Measurements from ENCODE around the gene ITGAL. TPM values are rescaled to one million over a fixed set of nuclear protein-coding genes. Genes with fewer than 3 reads are reported as not detected.

Gene ITGAL
- total RNA-seq (2014; rRNA removed; shearing (Covaris generic)): 0.03 and 0.11 TPM in 2 replicates

GRCh38 chr16:30472328-30472942 is at the start of gene ITGAL:
ITGAL (plus strand) TSS chr16:30472742; CDS start chr16:30472838, 96 bp downstream.
- peak; percentile 10 for DNase-seq
- H3K36me3 ChIP-seq (replicated peaks; ENCODE audit: control insufficient read depth, insufficient read depth, low read length): no peaks in the 10 kb centered on the region
- H3K27me3 ChIP-seq (ENCODE audit: control insufficient read depth, insufficient read depth, low read length): no peaks in the 10 kb centered on the region
- H3K4me3 ChIP-seq (ENCODE audit: insufficient read depth, low read depth, low read length): no peak within 1 kb of the TSS

GRCh38 chr16:30428055-30428454 is 44.5 kb upstream of the ITGAL start:
- no peak for DNase-seq
- peaks cover 18% of the 10 kb centered on the region for H3K36me3 ChIP-seq (replicated peaks; ENCODE audit: control insufficient read depth, insufficient read depth, low read length)
- H3K4me3 ChIP-seq (ENCODE audit: insufficient read depth, low read depth, low read length): no peak overlapping the region
- no peaks in the 10 kb centered on the region for H3K27me3 ChIP-seq (ENCODE audit: control insufficient read depth, insufficient read depth, low read length)

GRCh38 chr16:30429418-30429677 is 43.2 kb upstream of the ITGAL start:
- Histone ChIP-seq H3K27me3 (ENCODE audit: control insufficient read depth, insufficient read depth, low read length) (no peaks in the 10 kb centered on the region), H3K4me3 (ENCODE audit: insufficient read depth, low read depth, low read length) (peak overlapping the region; percentile 98), H3K36me3 (replicated peaks; ENCODE audit: control insufficient read depth, insufficient read depth, low read length) (peaks cover 10% of the 10 kb centered on the region)
- no peak for DNase-seq

- Histone ChIP-seq H3K4me3 (ENCODE audit: insufficient read depth, low read depth, low read length) (peak within 1 kb of the TSS; percentile 98), H3K27me3 (ENCODE audit: control insufficient read depth, insufficient read depth, low read length) (no peaks in the 10 kb centered on the region), H3K36me3 (replicated peaks; ENCODE audit: control insufficient read depth, insufficient read depth, low read length) (peaks cover 10% of the 10 kb centered on the region)
- peak; percentile 97 for DNase-seq
Observed at GRCh38 chr16:30429678-30430427, 42.7 kb upstream of the ITGAL start, which contains the start of gene DCTPP1. DCTPP1 (minus strand) TSS chr16:30430030; CDS start chr16:30429980, 50 bp downstream.

GRCh38 chr16:30430428-30430970 is 42.0 kb upstream of the ITGAL start:
- peak overlapping the region; percentile 0; the same call in 1 of the 2 replicates for H3K4me3 ChIP-seq (ENCODE audit: insufficient read depth, low read depth, low read length)
- no peak for DNase-seq
- H3K36me3 ChIP-seq (replicated peaks; ENCODE audit: control insufficient read depth, insufficient read depth, low read length): peaks cover 10% of the 10 kb centered on the region
- no peaks in the 10 kb centered on the region for H3K27me3 ChIP-seq (ENCODE audit: control insufficient read depth, insufficient read depth, low read length)

- H3K4me3 ChIP-seq (ENCODE audit: insufficient read depth, low read depth, low read length): no peak overlapping the region
- no peaks in the 10 kb centered on the region for H3K27me3 ChIP-seq (ENCODE audit: control insufficient read depth, insufficient read depth, low read length)
- no peak for DNase-seq
- H3K36me3 ChIP-seq (replicated peaks; ENCODE audit: control insufficient read depth, insufficient read depth, low read length): no peaks in the 10 kb centered on the region
Observed at GRCh38 chr16:30434852-30435251, 37.7 kb upstream of the ITGAL start.

GRCh38 chr16:30437511-30438046 is 35.0 kb upstream of the ITGAL start:
- no peaks in the 10 kb centered on the region for H3K27me3 ChIP-seq (ENCODE audit: control insufficient read depth, insufficient read depth, low read length)
- no peak for DNase-seq
- no peaks in the 10 kb centered on the region for H3K36me3 ChIP-seq (replicated peaks; ENCODE audit: control insufficient read depth, insufficient read depth, low read length)
- H3K4me3 ChIP-seq (ENCODE audit: insufficient read depth, low read depth, low read length): no peak overlapping the region

GRCh38 chr16:30438835-30439234 is 33.7 kb upstream of the ITGAL start:
- Histone ChIP-seq H3K36me3 (replicated peaks; ENCODE audit: control insufficient read depth, insufficient read depth, low read length) (no peaks in the 10 kb centered on the region), H3K27me3 (ENCODE audit: control insufficient read depth, insufficient read depth, low read length) (no peaks in the 10 kb centered on the region), H3K4me3 (ENCODE audit: insufficient read depth, low read depth, low read length) (no peak overlapping the region)
- DNase-seq: no peak

GRCh38 chr16:30439720-30440348 is 32.7 kb upstream of the ITGAL start:
- no peaks in the 10 kb centered on the region for H3K27me3 ChIP-seq (ENCODE audit: control insufficient read depth, insufficient read depth, low read length)
- DNase-seq: no peak
- H3K36me3 ChIP-seq (replicated peaks; ENCODE audit: control insufficient read depth, insufficient read depth, low read length): no peaks in the 10 kb centered on the region
- H3K4me3 ChIP-seq (ENCODE audit: insufficient read depth, low read depth, low read length): no peak overlapping the region

GRCh38 chr16:30443631-30444030 is 28.9 kb upstream of the ITGAL start:
- Histone ChIP-seq H3K36me3 (replicated peaks; ENCODE audit: control insufficient read depth, insufficient read depth, low read length) (no peaks in the 10 kb centered on the region), H3K27me3 (ENCODE audit: control insufficient read depth, insufficient read depth, low read length) (no peaks in the 10 kb centered on the region), H3K4me3 (ENCODE audit: insufficient read depth, low read depth, low read length) (no peak overlapping the region)
- DNase-seq: no peak

- Histone ChIP-seq H3K4me3 (ENCODE audit: insufficient read depth, low read depth, low read length) (peak overlapping the region; percentile 77), H3K36me3 (replicated peaks; ENCODE audit: control insufficient read depth, insufficient read depth, low read length) (no peaks in the 10 kb centered on the region), H3K27me3 (ENCODE audit: control insufficient read depth, insufficient read depth, low read length) (no peaks in the 10 kb centered on the region)
- no peak for DNase-seq
Observed at GRCh38 chr16:30444231-30445148, 28.1 kb upstream of the ITGAL start.

- DNase-seq: no peak
- H3K4me3 ChIP-seq (ENCODE audit: insufficient read depth, low read depth, low read length): peak overlapping the region; percentile 77
- H3K27me3 ChIP-seq (ENCODE audit: control insufficient read depth, insufficient read depth, low read length): no peaks in the 10 kb centered on the region
- H3K36me3 ChIP-seq (replicated peaks; ENCODE audit: control insufficient read depth, insufficient read depth, low read length): no peaks in the 10 kb centered on the region
Observed at GRCh38 chr16:30445149-30445407, 27.5 kb upstream of the ITGAL start.

GRCh38 chr16:30445408-30446202 is 26.9 kb upstream of the ITGAL start, which contains the start of gene SEPHS2:
SEPHS2 (minus strand) TSS chr16:30445874; CDS start chr16:30445727, 147 bp downstream.
- H3K36me3 ChIP-seq (replicated peaks; ENCODE audit: control insufficient read depth, insufficient read depth, low read length): no peaks in the 10 kb centered on the region
- DNase-seq: peak; percentile 95
- H3K4me3 ChIP-seq (ENCODE audit: insufficient read depth, low read depth, low read length): peak within 1 kb of the TSS; percentile 77
- no peaks in the 10 kb centered on the region for H3K27me3 ChIP-seq (ENCODE audit: control insufficient read depth, insufficient read depth, low read length)

All from H7 (cell line).